GM12872 (cell line): Measurements from ENCODE around the gene ZFAND3.

Experiments
- CTCF ChIP-seq: IDR thresholded peaks from 3 replicates; pipeline ENCODE4 v1.5.1; 2011; ENCODE audit warnings: low read depth, mild to moderate bottlenecking, low read length, moderate library complexity; ENCODE audit not compliant: insufficient read depth

The ZFAND3 gene

GRCh38 chr6:37800703-37801604, 18.6 kb upstream of the ZFAND3 start:
- TF ChIP-seq CTCF = no peak

- TF ChIP-seq CTCF = no peak
Observed at GRCh38 chr6:37801605-37801940, 18.0 kb upstream of the ZFAND3 start.

- no peak for TF ChIP-seq CTCF
Observed at GRCh38 chr6:37802810-37803209, 16.7 kb upstream of the ZFAND3 start.

GRCh38 chr6:37804586-37804985, 14.9 kb upstream of the ZFAND3 start:
- TF ChIP-seq CTCF = no peak

GRCh38 chr6:37806213-37806612, 13.3 kb upstream of the ZFAND3 start:
- no peak for TF ChIP-seq CTCF

- TF ChIP-seq CTCF = no peak
Observed at GRCh38 chr6:37807656-37808055, 11.9 kb upstream of the ZFAND3 start.

- TF ChIP-seq CTCF = no peak
Observed at GRCh38 chr6:37809197-37809543, 10.4 kb upstream of the ZFAND3 start.

- TF ChIP-seq CTCF = no peak
Observed at GRCh38 chr6:37812841-37813240, 6.7 kb upstream of the ZFAND3 start.
